ENCODE data around the gene GRK6. TPM values are rescaled to one million over a fixed set of nuclear protein-coding genes. Genes with fewer than 3 reads are reported as not detected.

GRK6 gene
- total and polyA plus RNA-seq, 2 experiments from 2014 or later = 13.0 to 56.8 TPM

DNA sequence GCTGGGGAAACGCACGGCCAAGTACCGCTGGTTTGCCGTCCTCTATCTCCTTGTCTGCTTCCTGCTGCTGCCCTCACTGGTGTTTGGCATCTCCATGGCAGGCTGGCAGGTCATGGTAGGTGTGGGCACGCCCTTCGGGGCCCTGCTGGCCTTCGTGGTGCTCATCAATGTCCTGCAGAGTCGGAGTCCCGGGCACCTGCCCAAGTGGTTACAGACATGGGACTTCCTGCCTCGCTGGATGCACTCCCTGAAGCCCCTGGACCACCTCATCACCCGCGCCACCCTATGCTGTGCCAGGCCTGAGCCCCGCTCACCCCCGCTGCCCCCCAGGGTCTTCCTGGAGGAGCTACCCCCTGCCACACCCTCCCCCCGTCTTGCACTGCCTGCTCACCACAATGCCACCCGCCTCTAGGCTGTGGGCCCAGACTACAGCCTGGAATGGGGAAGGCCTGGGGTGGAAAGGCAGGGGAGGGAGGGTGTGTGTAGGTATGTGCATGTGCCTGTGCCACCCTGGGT, 28.5 kb upstream of the GRK6 start:
- Mint-ChIP-seq H3K4me1 (peaks cover 26% of the 10 kb centered on the region), H3K9me3 (no peaks in the 10 kb centered on the region), H3K27ac (no peak overlapping the region), H3K36me3 (ENCODE audit: low read depth) (no peaks in the 10 kb centered on the region), H3K4me3 (no peak overlapping the region), H3K27me3 (ENCODE audit: insufficient read depth, low read depth, poor library complexity) (peaks cover 31% of the 10 kb centered on the region)
- Histone ChIP-seq H3K4me3 (no peak overlapping the region), H2AFZ (no peak overlapping the region), H3K27me3 (ENCODE audit: insufficient read depth) (peaks cover 32% of the 10 kb centered on the region), H3K36me3 (ENCODE audit: insufficient read depth) (no peaks in the 10 kb centered on the region), H3K4me1 (ENCODE audit: insufficient read depth) (peaks cover 10% of the 10 kb centered on the region; the same call in 1 of the 2 replicates), H3K9me2 (ENCODE audit: insufficient read depth) (no peaks in the 10 kb centered on the region; the same call in 1 of the 2 replicates), H3K79me2 (replicated peaks; ENCODE audit: insufficient read depth) (no peaks in the 10 kb centered on the region), H4K20me1 (replicated peaks; ENCODE audit: insufficient read depth) (no peaks in the 10 kb centered on the region), H3K4me2 (no peak overlapping the region), H3K27ac (ENCODE audit: low read depth) (no peak overlapping the region), H3F3A (replicated peaks; ENCODE audit: low read depth) (peaks cover 22% of the 10 kb centered on the region)
- ATAC-seq (no peak), DNase-seq (ENCODE audit: low spot score) (no peak)
- TF ChIP-seq POLR2AphosphoS5 (IDR thresholded peaks at IDR 0.05; ENCODE audit: low read depth) (no peak), NANOG (IDR thresholded peaks at IDR 0.05; ENCODE audit: borderline replicate concordance) (no peak), JUNB (IDR thresholded peaks at IDR 0.05; ENCODE audit: unreplicated experiment) (no peak)
- TF ChIP-seq, protein P1, sequence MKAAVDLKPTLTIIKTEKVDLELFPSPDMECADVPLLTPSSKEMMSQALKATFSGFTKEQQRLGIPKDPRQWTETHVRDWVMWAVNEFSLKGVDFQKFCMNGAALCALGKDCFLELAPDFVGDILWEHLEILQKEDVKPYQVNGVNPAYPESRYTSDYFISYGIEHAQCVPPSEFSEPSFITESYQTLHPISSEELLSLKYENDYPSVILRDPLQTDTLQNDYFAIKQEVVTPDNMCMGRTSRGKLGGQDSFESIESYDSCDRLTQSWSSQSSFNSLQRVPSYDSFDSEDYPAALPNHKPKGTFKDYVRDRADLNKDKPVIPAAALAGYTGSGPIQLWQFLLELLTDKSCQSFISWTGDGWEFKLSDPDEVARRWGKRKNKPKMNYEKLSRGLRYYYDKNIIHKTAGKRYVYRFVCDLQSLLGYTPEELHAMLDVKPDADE (IDR thresholded peaks at IDR 0.05) = no peak
- TF ChIP-seq, protein P2, sequence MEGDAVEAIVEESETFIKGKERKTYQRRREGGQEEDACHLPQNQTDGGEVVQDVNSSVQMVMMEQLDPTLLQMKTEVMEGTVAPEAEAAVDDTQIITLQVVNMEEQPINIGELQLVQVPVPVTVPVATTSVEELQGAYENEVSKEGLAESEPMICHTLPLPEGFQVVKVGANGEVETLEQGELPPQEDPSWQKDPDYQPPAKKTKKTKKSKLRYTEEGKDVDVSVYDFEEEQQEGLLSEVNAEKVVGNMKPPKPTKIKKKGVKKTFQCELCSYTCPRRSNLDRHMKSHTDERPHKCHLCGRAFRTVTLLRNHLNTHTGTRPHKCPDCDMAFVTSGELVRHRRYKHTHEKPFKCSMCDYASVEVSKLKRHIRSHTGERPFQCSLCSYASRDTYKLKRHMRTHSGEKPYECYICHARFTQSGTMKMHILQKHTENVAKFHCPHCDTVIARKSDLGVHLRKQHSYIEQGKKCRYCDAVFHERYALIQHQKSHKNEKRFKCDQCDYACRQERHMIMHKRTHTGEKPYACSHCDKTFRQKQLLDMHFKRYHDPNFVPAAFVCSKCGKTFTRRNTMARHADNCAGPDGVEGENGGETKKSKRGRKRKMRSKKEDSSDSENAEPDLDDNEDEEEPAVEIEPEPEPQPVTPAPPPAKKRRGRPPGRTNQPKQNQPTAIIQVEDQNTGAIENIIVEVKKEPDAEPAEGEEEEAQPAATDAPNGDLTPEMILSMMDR (conservative IDR thresholded peaks at IDR 0.05; ENCODE audit: low read depth in 2 of 2) = no peak

DNA sequence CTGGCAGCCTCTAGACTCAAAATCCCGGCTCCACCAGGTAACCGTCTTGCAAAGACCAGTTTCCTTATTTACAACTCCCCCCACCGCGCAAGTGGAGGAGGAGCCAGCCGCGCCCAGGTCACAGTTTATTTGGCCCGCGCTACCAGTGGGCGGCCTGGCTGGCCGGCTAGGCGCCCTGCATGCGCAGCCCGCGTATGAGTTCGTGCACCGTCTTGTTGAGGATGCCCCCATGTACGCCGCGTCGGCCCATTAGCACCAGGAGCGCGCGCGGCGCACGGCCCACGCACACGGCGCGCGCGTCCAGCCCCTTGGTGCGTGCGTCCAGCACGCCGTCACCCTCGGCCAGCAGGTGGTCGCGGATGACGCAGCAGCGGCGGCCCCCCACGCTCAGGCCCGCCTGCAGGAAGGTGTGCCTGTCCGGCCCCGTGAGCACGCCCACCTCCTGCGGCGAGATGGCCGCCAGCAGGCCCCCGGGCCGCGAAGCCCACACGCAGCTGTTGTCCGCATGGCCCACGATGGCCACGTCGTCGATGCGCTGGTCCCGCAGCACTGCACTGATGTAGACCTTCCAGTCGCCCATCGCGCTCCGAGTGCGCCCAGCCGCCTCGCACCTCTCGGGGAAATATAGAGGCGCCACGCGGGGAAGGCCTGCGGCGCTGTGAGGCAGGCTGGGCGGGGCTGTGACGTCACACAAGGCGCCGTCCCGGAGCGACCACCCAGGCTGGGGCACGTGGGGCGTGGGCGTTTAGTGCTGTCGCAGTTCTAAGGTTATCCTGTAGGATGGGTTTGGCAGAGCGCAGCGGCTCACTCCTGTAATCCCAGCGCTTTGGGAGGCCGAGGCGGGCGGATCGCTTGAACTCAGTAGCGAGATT, 26.2 kb upstream of the GRK6 start, which contains the start of gene PFN3:
TSS of gene PFN3 (minus strand) at position 665 of the 872 bp plus-strand sequence. CDS start at position 580, 85 bp downstream.
- Mint-ChIP-seq H3K36me3 (ENCODE audit: low read depth) (no peaks in the 10 kb centered on the region), H3K27me3 (ENCODE audit: insufficient read depth, low read depth, poor library complexity) (peaks cover 48% of the 10 kb centered on the region), H3K4me3 (peak within 1 kb of the TSS; percentile 53; the same call in 2 of the 3 replicates), H3K27ac (no peak within 1 kb of the TSS), H3K4me1 (peaks cover 26% of the 10 kb centered on the region), H3K9me3 (no peaks in the 10 kb centered on the region)
- peaks cover 23% of the 10 kb centered on the region for H3F3A ChIP-seq (replicated peaks; ENCODE audit: low read depth)
- peaks cover 55% of the 10 kb centered on the region for H3K27me3 ChIP-seq (ENCODE audit: insufficient read depth)
- H3K9me2 ChIP-seq (ENCODE audit: insufficient read depth) = no peaks in the 10 kb centered on the region; the same call in 1 of the 2 replicates
- no peaks in the 10 kb centered on the region for H3K79me2 ChIP-seq (replicated peaks; ENCODE audit: insufficient read depth)
- DNase-seq (ENCODE audit: low spot score) (peak; percentile 90), ATAC-seq (peak; percentile 4)
- TF ChIP-seq ZNF331 (CRISPR knock-in tag; IDR thresholded peaks at IDR 0.05; ENCODE audit: low read depth) = no peak
- TF ChIP-seq POLR2AphosphoS5 (IDR thresholded peaks at IDR 0.05; ENCODE audit: low read depth) = peak; percentile 41; the same call in 1 of the 2 replicates
- TF ChIP-seq EZH2 (IDR thresholded peaks at IDR 0.05; ENCODE audit: low read depth, unreplicated experiment) = no peak
- TF ChIP-seq CREB1 (CRISPR knock-in tag; IDR thresholded peaks at IDR 0.05; ENCODE audit: low read depth) = peak; percentile 93
- TF ChIP-seq, protein P1 (IDR thresholded peaks at IDR 0.05) = no peak
- H3K4me1 ChIP-seq (ENCODE audit: insufficient read depth) = peaks cover 10% of the 10 kb centered on the region; the same call in 1 of the 2 replicates
- H3K4me3 ChIP-seq = peak within 1 kb of the TSS; percentile 49; the same call in 1 of the 2 replicates
- no peak within 1 kb of the TSS for H3K27ac ChIP-seq (ENCODE audit: low read depth)
- no peaks in the 10 kb centered on the region for H3K36me3 ChIP-seq (ENCODE audit: insufficient read depth)
- no peaks in the 10 kb centered on the region for H4K20me1 ChIP-seq (replicated peaks; ENCODE audit: insufficient read depth)
- H3K4me2 ChIP-seq = peak within 1 kb of the TSS; percentile 77
- H2AFZ ChIP-seq = peak within 1 kb of the TSS; percentile 80; the same call in 1 of the 2 replicates

All from GM23338 (cell line).